Loucy (cell line): ENCODE measurements around the gene MEGF8.

Experiments
- H2AFZ ChIP-seq: fragments of 200-600 bp; sonication (generic); 2 replicates; pipeline ENCODE4 v1.6.0; 2016; ENCODE audit warnings: antibody characterized with exemption, mild to moderate bottlenecking, low read length, moderate library complexity
- H3F3A ChIP-seq: fragments of 200-600 bp; 2 replicates; pipeline ENCODE4 v1.6.0; 2016; ENCODE audit warnings: antibody characterized with exemption, low read depth, mild to moderate bottlenecking
- H3K27me3 ChIP-seq: fragments of 200-600 bp; sonication (generic); 2 replicates; pipeline ENCODE4 v1.6.1; 2014; ENCODE audit warnings: low read length, mild to moderate bottlenecking; ENCODE audit not compliant: insufficient read depth, poor library complexity, severe bottlenecking
- H3K36me3 ChIP-seq: fragments of 200-600 bp; sonication (generic); 2 replicates; pipeline ENCODE4 v1.6.1; 2016; ENCODE audit warnings: low read length; ENCODE audit not compliant: insufficient read depth
- H3K4me1 ChIP-seq: fragments of 200-600 bp; sonication (generic); 2 replicates; pipeline ENCODE4 v1.5.1; 2014; ENCODE audit warnings: low read length, mild to moderate bottlenecking; ENCODE audit not compliant: insufficient read depth, poor library complexity, severe bottlenecking
- H3K4me2 ChIP-seq: fragments of 200-600 bp; sonication (generic); 2 replicates; pipeline ENCODE4 v1.6.0; 2014; ENCODE audit warnings: antibody characterized with exemption, low read length, low read depth, mild to moderate bottlenecking; ENCODE audit not compliant: poor library complexity, severe bottlenecking
- H3K4me3 ChIP-seq: fragments of 200-600 bp; sonication (generic); 2 replicates; pipeline ENCODE4 v1.5.1; 2014; ENCODE audit warnings: low read length, mild to moderate bottlenecking, mixed read lengths; ENCODE audit not compliant: poor library complexity, severe bottlenecking
- H3K79me2 ChIP-seq: fragments of 200-600 bp; sonication (generic); 2 replicates; pipeline ENCODE4 v1.6.1; 2014; ENCODE audit warnings: low read length; ENCODE audit not compliant: insufficient read depth
- H3K9ac ChIP-seq: fragments of 200-600 bp; sonication (generic); 2 replicates; pipeline ENCODE4 v1.6.0; 2014; ENCODE audit warnings: mild to moderate bottlenecking, low read depth, low read length, moderate library complexity; ENCODE audit not compliant: poor library complexity, severe bottlenecking
- H3K9me2 ChIP-seq: fragments of 200-600 bp; sonication (generic); replicated peaks from 2 replicates; pipeline ENCODE4 v1.6.1; 2016; ENCODE audit warnings: low read depth, low read length, mixed read lengths
- H3K9me3 ChIP-seq: fragments of 200-600 bp; sonication (generic); 2 replicates; pipeline ENCODE4 v1.6.1; 2014; ENCODE audit warnings: mild to moderate bottlenecking, antibody characterized with exemption, low read length, low read depth; ENCODE audit not compliant: insufficient read depth
- H4K20me1 ChIP-seq: fragments of 200-600 bp; sonication (generic); 2 replicates; pipeline ENCODE4 v1.6.0; 2014; ENCODE audit warnings: antibody characterized with exemption, low read length, mild to moderate bottlenecking; ENCODE audit not compliant: insufficient read depth, poor library complexity, severe bottlenecking
- CTCF ChIP-seq: fragments of 200-600 bp; sonication (generic); conservative IDR thresholded peaks from 2 replicates; pipeline ENCODE4 v1.5.1; 2014; ENCODE audit warnings: mild to moderate bottlenecking, antibody characterized with exemption, low read length
- EZH2phosphoT487 ChIP-seq: fragments of 200-600 bp; IDR thresholded peaks from 2 replicates; pipeline ENCODE4 v1.6.1; 2018; ENCODE audit warnings: antibody characterized with exemption, mild to moderate bottlenecking, moderate library complexity, borderline replicate concordance

MEGF8 gene

GRCh38 chr19:42292963-42293362 is 32.5 kb upstream of the MEGF8 start:
- Histone ChIP-seq H3K9me2 (no peaks in the 10 kb centered on the region), H3K9ac (no peak overlapping the region), H3K4me2 (no peak overlapping the region), H3F3A (no peaks in the 10 kb centered on the region), H3K9me3 (no peaks in the 10 kb centered on the region), H3K79me2 (no peaks in the 10 kb centered on the region), H2AFZ (no peak overlapping the region), H3K4me1 (no peaks in the 10 kb centered on the region), H4K20me1 (peaks cover 3% of the 10 kb centered on the region), H3K4me3 (no peak overlapping the region), H3K27me3 (no peaks in the 10 kb centered on the region), H3K36me3 (peaks cover 54% of the 10 kb centered on the region; the same call in 1 of the 2 replicates)
- TF ChIP-seq EZH2phosphoT487 (no peak), CTCF (no peak)

DNA sequence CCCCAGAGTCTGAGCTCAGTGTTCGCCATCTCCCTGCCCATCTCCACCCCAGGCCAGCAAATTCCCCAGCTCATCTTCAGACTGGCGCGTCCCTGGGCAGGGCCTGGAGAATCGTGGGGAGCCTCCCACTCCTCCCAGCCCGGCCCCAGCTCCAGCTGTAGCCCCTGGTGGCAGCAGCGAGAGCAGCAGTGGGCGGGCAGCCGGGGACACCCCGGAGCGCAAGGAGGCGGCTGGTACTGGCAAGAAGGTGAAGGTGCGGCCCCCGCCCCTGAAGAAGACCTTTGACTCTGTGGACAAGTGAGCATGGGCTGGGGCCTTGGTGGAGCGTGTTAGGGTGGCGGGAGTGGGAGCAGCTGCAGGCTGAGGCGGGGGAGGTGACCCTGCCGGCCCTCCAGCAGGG is 31.9 kb upstream of the MEGF8 start:
- no peaks in the 10 kb centered on the region for H3F3A ChIP-seq
- no peak overlapping the region for H3K4me2 ChIP-seq
- no peaks in the 10 kb centered on the region for H3K9me2 ChIP-seq
- H3K9ac ChIP-seq, result no peak overlapping the region
- TF ChIP-seq EZH2phosphoT487, result no peak
- no peak for TF ChIP-seq CTCF
- no peak overlapping the region for H3K4me3 ChIP-seq
- H3K27me3 ChIP-seq, result no peaks in the 10 kb centered on the region
- H3K4me1 ChIP-seq, result no peaks in the 10 kb centered on the region
- no peaks in the 10 kb centered on the region for H3K79me2 ChIP-seq
- H3K36me3 ChIP-seq, result peaks cover 49% of the 10 kb centered on the region; the same call in 1 of the 2 replicates
- peaks cover under 1% of the 10 kb centered on the region for H4K20me1 ChIP-seq
- no peak overlapping the region for H2AFZ ChIP-seq
- no peaks in the 10 kb centered on the region for H3K9me3 ChIP-seq

DNA sequence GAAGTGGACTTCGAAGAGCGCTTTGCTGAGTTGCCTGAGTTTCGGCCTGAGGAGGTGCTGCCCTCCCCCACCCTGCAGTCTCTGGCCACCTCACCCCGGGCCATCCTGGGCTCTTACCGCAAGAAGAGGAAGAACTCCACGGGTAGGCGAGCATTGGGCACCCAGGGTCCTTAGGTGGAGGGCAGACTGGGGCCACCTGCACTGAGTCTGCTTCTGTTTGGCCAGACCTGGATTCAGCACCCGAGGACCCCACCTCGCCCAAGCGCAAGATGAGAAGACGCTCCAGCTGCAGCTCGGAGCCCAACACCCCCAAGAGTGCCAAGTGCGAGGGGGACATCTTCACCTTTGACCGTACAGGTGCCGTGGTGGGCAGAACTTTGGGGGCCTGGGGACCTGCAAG is 31.5 kb upstream of the MEGF8 start:
- H4K20me1 ChIP-seq, result no peaks in the 10 kb centered on the region
- no peaks in the 10 kb centered on the region for H3K4me1 ChIP-seq
- H3K79me2 ChIP-seq, result no peaks in the 10 kb centered on the region
- no peak overlapping the region for H3K4me2 ChIP-seq
- no peak overlapping the region for H3K9ac ChIP-seq
- no peaks in the 10 kb centered on the region for H3K9me2 ChIP-seq
- H3K9me3 ChIP-seq, result no peaks in the 10 kb centered on the region
- TF ChIP-seq EZH2phosphoT487 (no peak), CTCF (no peak)
- H3K36me3 ChIP-seq, result peaks cover 45% of the 10 kb centered on the region; the same call in 1 of the 2 replicates
- no peaks in the 10 kb centered on the region for H3K27me3 ChIP-seq
- H3K4me3 ChIP-seq, result no peak overlapping the region
- no peaks in the 10 kb centered on the region for H3F3A ChIP-seq
- H2AFZ ChIP-seq, result no peak overlapping the region
